DND-41 (cell line): ENCODE data around the gene RPH3AL.

Experiments
- EZH2 ChIP-seq: IDR thresholded peaks from 3 replicates; pipeline ENCODE4 v1.6.1; 2012; ENCODE audit warnings: borderline replicate concordance, low read depth, mild to moderate bottlenecking, moderate library complexity, low read length, inconsistent platforms; ENCODE audit not compliant: severe bottlenecking
- TF ChIP-seq, protein P1 (sequence below): IDR thresholded peaks from 2 replicates; pipeline ENCODE4 v1.5.1; 2012; ENCODE audit warnings: borderline replicate concordance, low read length, moderate library complexity, mild to moderate bottlenecking; ENCODE audit not compliant: poor library complexity, severe bottlenecking; ENCODE audit errors: extremely low read depth

DNA sequence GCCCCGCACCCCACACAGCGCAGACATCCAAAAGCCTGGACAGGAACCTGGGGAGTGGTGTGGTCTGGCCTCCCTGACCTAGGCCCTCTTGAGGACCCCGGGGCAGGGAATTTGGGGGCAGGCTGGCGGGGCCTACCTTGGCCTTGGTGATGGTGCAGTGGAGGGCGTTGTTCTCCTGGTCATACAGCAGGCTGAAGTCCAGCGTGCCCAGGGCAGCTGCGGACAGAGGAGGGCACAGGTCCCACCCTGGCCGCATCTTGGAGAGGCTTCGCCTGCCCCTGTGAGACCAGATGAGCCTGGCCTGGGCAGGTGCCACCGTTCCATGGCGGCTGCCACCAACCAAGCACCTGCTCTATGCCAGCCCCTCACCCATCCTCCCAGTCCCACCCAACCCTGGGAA, 180.2 kb downstream of the RPH3AL start:
- TF ChIP-seq, protein P1, sequence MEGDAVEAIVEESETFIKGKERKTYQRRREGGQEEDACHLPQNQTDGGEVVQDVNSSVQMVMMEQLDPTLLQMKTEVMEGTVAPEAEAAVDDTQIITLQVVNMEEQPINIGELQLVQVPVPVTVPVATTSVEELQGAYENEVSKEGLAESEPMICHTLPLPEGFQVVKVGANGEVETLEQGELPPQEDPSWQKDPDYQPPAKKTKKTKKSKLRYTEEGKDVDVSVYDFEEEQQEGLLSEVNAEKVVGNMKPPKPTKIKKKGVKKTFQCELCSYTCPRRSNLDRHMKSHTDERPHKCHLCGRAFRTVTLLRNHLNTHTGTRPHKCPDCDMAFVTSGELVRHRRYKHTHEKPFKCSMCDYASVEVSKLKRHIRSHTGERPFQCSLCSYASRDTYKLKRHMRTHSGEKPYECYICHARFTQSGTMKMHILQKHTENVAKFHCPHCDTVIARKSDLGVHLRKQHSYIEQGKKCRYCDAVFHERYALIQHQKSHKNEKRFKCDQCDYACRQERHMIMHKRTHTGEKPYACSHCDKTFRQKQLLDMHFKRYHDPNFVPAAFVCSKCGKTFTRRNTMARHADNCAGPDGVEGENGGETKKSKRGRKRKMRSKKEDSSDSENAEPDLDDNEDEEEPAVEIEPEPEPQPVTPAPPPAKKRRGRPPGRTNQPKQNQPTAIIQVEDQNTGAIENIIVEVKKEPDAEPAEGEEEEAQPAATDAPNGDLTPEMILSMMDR: no peak
- TF ChIP-seq EZH2: no peak
